Endothelial cell (in vitro differentiated cells): Measurements from ENCODE around the gene CCDC28B. TPM values are rescaled to one million over a fixed set of nuclear protein-coding genes. Genes with fewer than 3 reads are reported as not detected.

ENCODE experiments used
- DNase-seq: peaks from one replicate; pipeline ENCODE4 v3.0.0; 2021; ENCODE audit warnings: low spot score
- H3K27ac Mint-ChIP-seq: one replicate; pipeline ENCODE4 v1.8.0; 2021; ENCODE audit warnings: mixed read lengths, inconsistent platforms; ENCODE audit not compliant: unreplicated experiment
- H3K27me3 Mint-ChIP-seq: one replicate; pipeline ENCODE4 v1.8.0; 2021; ENCODE audit warnings: mild to moderate bottlenecking, moderate library complexity, mixed read lengths, inconsistent platforms; ENCODE audit not compliant: unreplicated experiment
- H3K36me3 Mint-ChIP-seq: one replicate; pipeline ENCODE4 v1.8.0; 2021; ENCODE audit warnings: mild to moderate bottlenecking, low read depth, mixed read lengths, inconsistent platforms; ENCODE audit not compliant: unreplicated experiment
- H3K4me1 Mint-ChIP-seq: one replicate; pipeline ENCODE4 v1.8.0; 2021; ENCODE audit warnings: mild to moderate bottlenecking, mixed read lengths, inconsistent platforms; ENCODE audit not compliant: unreplicated experiment
- H3K4me3 Mint-ChIP-seq: one replicate; pipeline ENCODE4 v1.8.0; 2021; ENCODE audit warnings: mild to moderate bottlenecking, mixed read lengths, inconsistent platforms; ENCODE audit not compliant: unreplicated experiment
- H3K9me3 Mint-ChIP-seq: one replicate; pipeline ENCODE4 v1.8.0; 2021; ENCODE audit warnings: mixed read lengths, inconsistent platforms; ENCODE audit not compliant: unreplicated experiment
- CTCF ChIP-seq: fragments of 200-600 bp; sonication (generic); IDR thresholded peaks from one replicate; pipeline ENCODE4 v1.5.0; 2021; ENCODE audit warnings: antibody characterized with exemption; ENCODE audit not compliant: unreplicated experiment
- total RNA-seq: library from RNA; stranded (reverse); fragmentation: NEBNext Ultra II Directional; extraction: Animal tissue kit (Norgen Biotek cat#: 25700); gene quantifications from one replicate; pipeline ENCODE4 v1.2.1, GENCODE V29; 2021; ENCODE audit not compliant: unreplicated experiment

The CCDC28B gene
- total RNA-seq, 1 donor from 2014 or later = 22.9 TPM

- Mint-ChIP-seq H3K36me3 (peaks cover 5% of the 10 kb centered on the region), H3K4me1 (peaks cover 51% of the 10 kb centered on the region), H3K27me3 (peaks cover 18% of the 10 kb centered on the region), H3K27ac (peak overlapping the region; percentile 97), H3K4me3 (peak overlapping the region; percentile 72), H3K9me3 (no peaks in the 10 kb centered on the region)
- TF ChIP-seq CTCF = no peak
- DNase-seq = peak; percentile 57
Measured at GRCh38 chr1:32249831-32250525, 49.6 kb downstream of the CCDC28B start.

DNA sequence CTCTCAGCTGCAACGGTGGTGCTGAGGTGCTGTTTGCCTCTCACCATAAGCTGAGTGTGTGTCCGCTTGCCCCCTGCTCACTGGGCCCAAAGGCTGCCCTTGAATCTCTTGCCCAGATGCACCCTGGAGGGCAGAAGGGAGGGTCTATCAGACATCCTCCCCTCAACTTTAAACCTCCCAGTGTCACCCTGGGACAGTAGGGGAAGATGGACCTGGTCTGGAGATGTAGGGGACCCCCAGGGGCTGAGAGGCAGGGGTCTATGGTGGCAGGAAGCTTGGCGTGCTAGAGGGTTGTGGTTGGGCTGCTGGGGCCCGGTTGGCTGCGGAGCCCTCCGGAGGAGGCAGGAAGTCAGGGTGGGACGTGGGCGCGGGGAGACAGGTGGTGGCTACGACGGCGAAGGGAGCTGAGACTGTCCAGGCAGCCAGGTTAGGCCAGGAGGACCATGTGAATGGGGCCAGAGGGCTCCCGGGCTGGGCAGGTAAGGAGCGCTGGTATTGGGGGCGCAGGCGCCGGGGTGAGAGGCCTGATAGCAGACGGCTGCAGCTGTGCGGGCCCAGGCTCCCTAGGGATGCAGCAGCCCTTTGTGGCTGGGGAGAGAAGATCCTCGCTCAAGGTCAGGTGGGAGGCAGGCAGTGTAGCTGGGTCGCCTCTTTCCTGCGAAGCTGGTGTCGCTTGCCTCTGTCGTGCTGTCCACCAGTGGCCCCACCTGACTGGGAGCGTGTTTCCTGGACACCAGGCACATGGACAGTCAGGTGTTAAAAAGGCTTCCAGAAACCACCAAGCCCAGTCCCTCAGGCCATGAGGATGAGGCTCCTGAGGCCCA, 50.7 kb downstream of the CCDC28B start, which contains the start of gene LCK:
TSS of gene LCK (plus strand) at position 373 of the 824 bp plus-strand sequence. CDS start 23,065 bp downstream, outside the sequence.
- peaks cover 18% of the 10 kb centered on the region for H3K27me3 Mint-ChIP-seq
- peaks cover 51% of the 10 kb centered on the region for H3K4me1 Mint-ChIP-seq
- DNase-seq = no peak
- H3K27ac Mint-ChIP-seq = peak within 1 kb of the TSS; percentile 97
- H3K9me3 Mint-ChIP-seq = no peaks in the 10 kb centered on the region
- peaks cover 5% of the 10 kb centered on the region for H3K36me3 Mint-ChIP-seq
- peak within 1 kb of the TSS; percentile 72 for H3K4me3 Mint-ChIP-seq
- TF ChIP-seq CTCF = no peak

Other genes with a start within 250 kb of the CCDC28B start
- gene KHDRBS1, start 186.7 kb upstream of the CCDC28B start, total RNA-seq = 203 TPM
- 26.9 TPM for gene TMEM39B, start 127.7 kb upstream of the CCDC28B start, total RNA-seq
- 95.3 TPM for gene KPNA6, start 92.5 kb upstream of the CCDC28B start, total RNA-seq
- gene TXLNA, start 20.9 kb upstream of the CCDC28B start, total RNA-seq = 65.3 TPM
- gene IQCC, start 5.1 kb downstream of the CCDC28B start, total RNA-seq = 1.9 TPM
- gene DCDC2B, start 8.5 kb downstream of the CCDC28B start, total RNA-seq = not detected
- 23.2 TPM for gene TMEM234, start 21.8 kb downstream of the CCDC28B start, total RNA-seq
- gene EIF3I, start 21.8 kb downstream of the CCDC28B start, total RNA-seq = 174 TPM
- gene FAM167B, start 46.6 kb downstream of the CCDC28B start, total RNA-seq = 1.4 TPM
- gene LCK, start 50.7 kb downstream of the CCDC28B start, total RNA-seq = 1.1 TPM
- gene HDAC1, start 91.5 kb downstream of the CCDC28B start, total RNA-seq = 143 TPM
- 730 TPM for gene MARCKSL1, start 135.6 kb downstream of the CCDC28B start, total RNA-seq
- 8.5 TPM for gene FAM229A, start 161.9 kb downstream of the CCDC28B start, total RNA-seq
- gene TSSK3, start 161.9 kb downstream of the CCDC28B start, total RNA-seq = 0.67 TPM
- gene BSDC1, start 193.8 kb downstream of the CCDC28B start, total RNA-seq = 79.0 TPM